Measurements from ENCODE around the gene SLC30A4.
A peak's percentile ranks its signal among the peaks of the same experiment; 100 is the strongest.
"Not testable (repeated sequence)": the region's sequence is repeated elsewhere in the genome, so short reads cannot be mapped to it uniquely, and the experiment has no call there.

Gene SLC30A4

GRCh38 chr15:45507143-45507542 is 15.4 kb downstream of the SLC30A4 start:
- DNase-seq = not testable (repeated sequence)

- no peak for DNase-seq
These were observed 23.1 kb downstream of the SLC30A4 start for GRCh38 chr15:45499426-45499825.

- DNase-seq = no peak
These were observed 23.9 kb downstream of the SLC30A4 start for GRCh38 chr15:45498701-45499100.

- DNase-seq = no peak
These were observed 25.3 kb downstream of the SLC30A4 start for GRCh38 chr15:45497261-45497660.

GRCh38 chr15:45496658-45497057 is 25.9 kb downstream of the SLC30A4 start:
- no peak for DNase-seq

GRCh38 chr15:45495588-45495987 is 27.0 kb downstream of the SLC30A4 start:
- no peak for DNase-seq

- DNase-seq = no peak
These were observed 32.8 kb downstream of the SLC30A4 start for GRCh38 chr15:45489690-45490238.

- no peak for DNase-seq
These were observed 36.2 kb downstream of the SLC30A4 start for GRCh38 chr15:45486317-45486716.

GRCh38 chr15:45481135-45481534 is 41.4 kb downstream of the SLC30A4 start:
- no peak for DNase-seq

GRCh38 chr15:45476410-45476809 is 46.1 kb downstream of the SLC30A4 start:
- no peak for DNase-seq

- DNase-seq = no peak
These were observed 47.8 kb downstream of the SLC30A4 start for GRCh38 chr15:45474799-45475198.

GRCh38 chr15:45473068-45473467 is 49.5 kb downstream of the SLC30A4 start:
- no peak for DNase-seq

- no peak for DNase-seq
These were observed 51.4 kb downstream of the SLC30A4 start for GRCh38 chr15:45471151-45471550.

GRCh38 chr15:45469441-45469840 is 53.1 kb downstream of the SLC30A4 start:
- no peak for DNase-seq

- no peak for DNase-seq
These were observed 53.5 kb downstream of the SLC30A4 start for GRCh38 chr15:45469027-45469426.

GRCh38 chr15:45468294-45468693 is 54.3 kb downstream of the SLC30A4 start:
- peak in 1 of 2 donors; percentile 30 for DNase-seq

GRCh38 chr15:45458746-45459403 is 63.7 kb downstream of the SLC30A4 start:
- peak; percentile 69 to 71 for DNase-seq

- DNase-seq = peak; percentile 88 to 96
These were observed 64.7 kb downstream of the SLC30A4 start for GRCh38 chr15:45457641-45458539.

GRCh38 chr15:45457220-45457619 is 65.3 kb downstream of the SLC30A4 start:
- no peak for DNase-seq

GRCh38 chr15:45456212-45457106 is 66.1 kb downstream of the SLC30A4 start:
- peak; percentile 94 to 96 for DNase-seq

- DNase-seq = peak; percentile 79 to 87
These were observed 67.7 kb downstream of the SLC30A4 start for GRCh38 chr15:45454814-45455213.

- DNase-seq = no peak
These were observed 71.3 kb downstream of the SLC30A4 start for GRCh38 chr15:45451265-45451664.
